Esophagus (tissue), 2 donors: ENCODE data around the gene BCKDHA. TPM values are rescaled to one million over a fixed set of nuclear protein-coding genes. Genes with fewer than 3 reads are reported as not detected.
A peak's percentile ranks its signal among the peaks of the same experiment; 100 is the strongest.

Experiments used
- H3K27ac ChIP-seq, 2 donors: one replicate each; pipeline ENCODE4 v1.5.1; 2013; ENCODE audit warnings: low read depth in 2 of 2, mild to moderate bottlenecking in 2 of 2, inconsistent platforms in 1 of 2, low read length in 1 of 2, moderate library complexity in 1 of 2
- H3K27me3 ChIP-seq, 2 donors: one replicate each; pipeline ENCODE4 v1.6.1; 2013; ENCODE audit warnings: low read length in 2 of 2, control low read depth in 1 of 2, mild to moderate bottlenecking in 1 of 2; ENCODE audit not compliant: insufficient read depth in 2 of 2, control insufficient read depth in 1 of 2
- H3K36me3 ChIP-seq, 2 donors: one replicate each; pipeline ENCODE4 v1.6.1; 2013; ENCODE audit warnings: low read length in 1 of 2; ENCODE audit not compliant: control insufficient read depth in 2 of 2, insufficient read depth in 2 of 2
- H3K4me1 ChIP-seq, 2 donors: one replicate each; pipeline ENCODE4 v1.6.1; 2013; ENCODE audit warnings: low read length in 1 of 2; ENCODE audit not compliant: control insufficient read depth in 2 of 2, insufficient read depth in 2 of 2
- H3K4me3 ChIP-seq, 2 donors: one replicate each; pipeline ENCODE4 v1.5.1; 2013; ENCODE audit warnings: low read length in 2 of 2, mild to moderate bottlenecking in 2 of 2, low read depth in 1 of 2, moderate library complexity in 1 of 2
- H3K9me3 ChIP-seq, 2 donors: one replicate each; pipeline ENCODE4 v1.6.1; 2013; ENCODE audit warnings: mild to moderate bottlenecking in 2 of 2, low read depth in 1 of 2, low read length in 1 of 2, moderate library complexity in 1 of 2; ENCODE audit not compliant: control insufficient read depth in 2 of 2, insufficient read depth in 1 of 2
- WGBS, 2 donors: extraction: QIAGEN DNeasy Blood & Tissue Kit; methylation state at CpG; one replicate each; pipeline ENCODE4 v1.1.7; 2013; 5-methylcytosine and 5-hydroxymethylcytosine counted together
- polyA plus RNA-seq, 2 donors: library from polyadenylated mRNA; stranded (reverse); fragments of 200-250 nt; gene quantifications; one replicate each; pipeline ENCODE4 v1.2.3, GENCODE V29; 2013
- donor health status: healthy with polysubstance abuse.
- donor health status: Bipolar disorder and iron deficiency.

BCKDHA gene
- polyA plus RNA-seq, 2 donors, result 37.0 to 61.8 TPM

- Histone ChIP-seq H3K4me1 (peaks cover 3 to 13% of the 10 kb centered on the region in 2 donors), H3K9me3 (no peaks in the 10 kb centered on the region), H3K27me3 (no peaks in the 10 kb centered on the region), H3K4me3 (no peak overlapping the region), H3K36me3 (peaks cover 5 to 26% of the 10 kb centered on the region in 2 donors), H3K27ac (peak overlapping the region in 1 of 2 donors; percentile 15)
- WGBS, 2 donors, result 92 to 93% methylated on average over 23 of the region's 23 CpGs
Observed at GRCh38 chr19:41410336-41411054, 12.9 kb downstream of the BCKDHA start.

- Histone ChIP-seq H3K4me3 (no peak overlapping the region), H3K4me1 (peaks cover 3 to 7% of the 10 kb centered on the region in 2 donors), H3K36me3 (peaks cover 5 to 30% of the 10 kb centered on the region in 2 donors), H3K9me3 (no peaks in the 10 kb centered on the region), H3K27me3 (no peaks in the 10 kb centered on the region), H3K27ac (peak overlapping the region; percentile 23 to 54)
- 56 to 67% methylated on average over 9 of the region's 9 CpGs for WGBS, 2 donors
Observed at GRCh38 chr19:41411100-41411967, 13.7 kb downstream of the BCKDHA start.

- 51 to 68% methylated on average over 11 of the region's 11 CpGs for WGBS, 2 donors
- Histone ChIP-seq H3K27ac (peak overlapping the region; percentile 23 to 54), H3K4me3 (no peak overlapping the region), H3K4me1 (peaks cover 3 to 7% of the 10 kb centered on the region in 2 donors), H3K9me3 (no peaks in the 10 kb centered on the region), H3K27me3 (no peaks in the 10 kb centered on the region), H3K36me3 (peaks cover 5 to 31% of the 10 kb centered on the region in 2 donors)
Observed at GRCh38 chr19:41411968-41412265, 14.3 kb downstream of the BCKDHA start.

- Histone ChIP-seq H3K27me3 (no peaks in the 10 kb centered on the region), H3K27ac (no peak overlapping the region), H3K4me1 (peaks cover 3 to 7% of the 10 kb centered on the region in 2 donors), H3K36me3 (peaks cover 5 to 31% of the 10 kb centered on the region in 2 donors), H3K9me3 (no peaks in the 10 kb centered on the region), H3K4me3 (no peak overlapping the region)
- WGBS, 2 donors, result 96 to 97% methylated on average over 5 of the region's 5 CpGs
Observed at GRCh38 chr19:41412953-41413352, 15.3 kb downstream of the BCKDHA start.

- H3K27ac ChIP-seq, result no peak overlapping the region
- 91 to 92% methylated on average over 10 of the region's 10 CpGs for WGBS, 2 donors
- H3K4me1 ChIP-seq, result peaks cover 3 to 7% of the 10 kb centered on the region in 2 donors
- H3K27me3 ChIP-seq, result no peaks in the 10 kb centered on the region
- peaks cover 12 to 33% of the 10 kb centered on the region in 2 donors for H3K36me3 ChIP-seq
- peaks cover 0 to under 1% of the 10 kb centered on the region in 2 donors for H3K9me3 ChIP-seq
- no peak overlapping the region for H3K4me3 ChIP-seq
Observed at GRCh38 chr19:41413947-41414346, 16.3 kb downstream of the BCKDHA start.

GRCh38 chr19:41414461-41414860, 16.8 kb downstream of the BCKDHA start:
- H3K27me3 ChIP-seq, result no peaks in the 10 kb centered on the region
- H3K27ac ChIP-seq, result no peak overlapping the region
- H3K36me3 ChIP-seq, result peaks cover 14 to 36% of the 10 kb centered on the region in 2 donors
- 87 to 89% methylated on average over 9 of the region's 9 CpGs for WGBS, 2 donors
- H3K4me1 ChIP-seq, result peaks cover 3 to 7% of the 10 kb centered on the region in 2 donors
- peaks cover 0 to 1% of the 10 kb centered on the region in 2 donors for H3K9me3 ChIP-seq
- H3K4me3 ChIP-seq, result no peak overlapping the region

- Histone ChIP-seq H3K4me3 (no peak overlapping the region), H3K9me3 (peaks cover 0 to 1% of the 10 kb centered on the region in 2 donors), H3K4me1 (peaks cover 3 to 7% of the 10 kb centered on the region in 2 donors), H3K27me3 (no peaks in the 10 kb centered on the region), H3K27ac (peak overlapping the region in 1 of 2 donors; percentile 24), H3K36me3 (peaks cover 18 to 40% of the 10 kb centered on the region in 2 donors)
- WGBS, 2 donors, result 79 to 84% methylated on average over 9 of the region's 9 CpGs
Observed at GRCh38 chr19:41415154-41415571, 17.5 kb downstream of the BCKDHA start.

GRCh38 chr19:41416194-41416674, 18.6 kb downstream of the BCKDHA start:
- H3K27ac ChIP-seq, result peak overlapping the region; percentile 14 to 81
- no peak overlapping the region for H3K4me3 ChIP-seq
- 64 to 79% methylated on average over 12 of the region's 12 CpGs for WGBS, 2 donors
- H3K4me1 ChIP-seq, result peaks cover 3 to 9% of the 10 kb centered on the region in 2 donors
- peaks cover 0 to 1% of the 10 kb centered on the region in 2 donors for H3K9me3 ChIP-seq
- no peaks in the 10 kb centered on the region for H3K27me3 ChIP-seq
- peaks cover 18 to 42% of the 10 kb centered on the region in 2 donors for H3K36me3 ChIP-seq

- 72 to 75% methylated on average over 8 of the region's 8 CpGs for WGBS, 2 donors
- peak overlapping the region; percentile 35 to 59 for H3K27ac ChIP-seq
Observed at GRCh38 chr19:41420101-41420880, 22.7 kb downstream of the BCKDHA start.

More at GRCh38 chr19:41420101-41420880, 22.7 kb downstream of the BCKDHA start:
- peaks cover 0 to 3% of the 10 kb centered on the region in 2 donors for H3K9me3 ChIP-seq
- H3K36me3 ChIP-seq, result peaks cover 24 to 57% of the 10 kb centered on the region in 2 donors
- no peak overlapping the region for H3K4me3 ChIP-seq
- H3K27me3 ChIP-seq, result no peaks in the 10 kb centered on the region
- H3K4me1 ChIP-seq, result peaks cover 0 to 14% of the 10 kb centered on the region in 2 donors
